WTC11 (cell line): Measurements from ENCODE around the gene DNAJC7. TPM values are rescaled to one million over a fixed set of nuclear protein-coding genes. Genes with fewer than 3 reads are reported as not detected.

Experiments
- ATAC-seq: fragments of 200-7000 bp; cut with Tn5 transposase; 2 replicates; pipeline ENCODE4 v1.10.0; 2021; ENCODE audit warnings: mild to moderate bottlenecking, moderate library complexity
- CTCF ChIA-PET: fragments of 300-600 bp; sonication (Branson Sonifier 250); formaldehyde crosslinking; loops from one replicate; lab custom pipeline; 2021; ENCODE audit warnings: antibody characterized with exemption; lab: Charles Lee
- POLR2A ChIA-PET: fragments of 350-600 bp; sonication (Branson Sonifier 250); formaldehyde crosslinking; loops from one replicate; lab custom pipeline; 2021; ENCODE audit warnings: antibody characterized with exemption; lab: Charles Lee
- DNase-seq: peaks from one replicate; pipeline ENCODE4 v3.0.0; 2021; ENCODE audit warnings: low spot score
- H3K27ac Mint-ChIP-seq: 2 replicates; pipeline ENCODE4 v1.8.0; 2021; ENCODE audit warnings: mixed read lengths
- H3K27me3 Mint-ChIP-seq: 2 replicates; pipeline ENCODE4 v1.8.0; 2021; ENCODE audit warnings: low read depth, mild to moderate bottlenecking, moderate library complexity, mixed read lengths
- H3K36me3 Mint-ChIP-seq: 2 replicates; pipeline ENCODE4 v1.8.0; 2021; ENCODE audit warnings: mixed read lengths
- H3K4me1 Mint-ChIP-seq: 2 replicates; pipeline ENCODE4 v1.8.0; 2022; ENCODE audit warnings: mixed read lengths
- H3K4me3 Mint-ChIP-seq: 2 replicates; pipeline ENCODE4 v1.8.0; 2021; ENCODE audit warnings: mild to moderate bottlenecking, moderate library complexity, mixed read lengths
- H3K9me3 Mint-ChIP-seq: 2 replicates; pipeline ENCODE4 v1.8.0; 2021; ENCODE audit warnings: mixed read lengths
- CREB1 ChIP-seq: sonication (generic); formaldehyde crosslinking; IDR thresholded peaks from 2 replicates; pipeline ENCODE4 v1.8.0; 2023; ENCODE audit warnings: mild to moderate bottlenecking, missing genetic modification reagents
- CREM ChIP-seq: sonication (generic); formaldehyde crosslinking; IDR thresholded peaks from 2 replicates; pipeline ENCODE4 v1.8.1; 2022; ENCODE audit warnings: mild to moderate bottlenecking, missing genetic modification reagents, moderate library complexity
- E2F1 ChIP-seq: sonication (generic); formaldehyde crosslinking; IDR thresholded peaks from 2 replicates; pipeline ENCODE4 v1.8.0; 2022; ENCODE audit warnings: mild to moderate bottlenecking, missing genetic modification reagents
- ELF4 ChIP-seq: sonication (generic); formaldehyde crosslinking; IDR thresholded peaks from 2 replicates; pipeline ENCODE4 v1.8.1; 2022; ENCODE audit warnings: low read depth, mild to moderate bottlenecking, moderate library complexity, missing genetic modification reagents
- ESRRA ChIP-seq: sonication (generic); formaldehyde crosslinking; IDR thresholded peaks from 2 replicates; pipeline ENCODE4 v1.8.1; 2022; ENCODE audit warnings: mild to moderate bottlenecking, missing genetic modification reagents, borderline replicate concordance
- GRHL2 ChIP-seq: fragments of 250-450 bp; sonication (Bioruptor Pico); IDR thresholded peaks from 2 replicates; pipeline ENCODE4 v1.8.0; 2022; ENCODE audit warnings: mild to moderate bottlenecking, moderate library complexity; ENCODE audit not compliant: insufficient replicate concordance, severe bottlenecking
- IRF2 ChIP-seq: sonication (generic); formaldehyde crosslinking; IDR thresholded peaks from 2 replicates; pipeline ENCODE4 v1.8.0; 2022; ENCODE audit warnings: low read depth, missing genetic modification reagents, borderline replicate concordance
- MXD4 ChIP-seq: fragments of 250-450 bp; sonication (Bioruptor Pico); IDR thresholded peaks from 2 replicates; pipeline ENCODE4 v1.8.0; 2021; ENCODE audit warnings: mild to moderate bottlenecking, moderate library complexity, borderline replicate concordance
- NFATC4 ChIP-seq: fragments of 250-450 bp; sonication (Bioruptor Pico); IDR thresholded peaks from 2 replicates; pipeline ENCODE4 v1.9.0; 2021; ENCODE audit warnings: mild to moderate bottlenecking
- NR2C2 ChIP-seq: sonication (generic); formaldehyde crosslinking; IDR thresholded peaks from 2 replicates; pipeline ENCODE4 v1.8.0; 2022; ENCODE audit warnings: mild to moderate bottlenecking, missing genetic modification reagents
- NR3C1 ChIP-seq: sonication (generic); formaldehyde crosslinking; conservative IDR thresholded peaks from 2 replicates; pipeline ENCODE4 v1.8.1; 2023; ENCODE audit warnings: low read depth, mild to moderate bottlenecking, missing genetic modification reagents
- RELA ChIP-seq: sonication (generic); formaldehyde crosslinking; IDR thresholded peaks from 2 replicates; pipeline ENCODE4 v1.8.1; 2022; ENCODE audit warnings: missing genetic modification reagents, mild to moderate bottlenecking, borderline replicate concordance
- SMAD3 ChIP-seq: sonication (generic); formaldehyde crosslinking; IDR thresholded peaks from 2 replicates; pipeline ENCODE4 v1.8.0; 2022; ENCODE audit warnings: missing genetic modification reagents, mild to moderate bottlenecking, borderline replicate concordance
- SP1 ChIP-seq: sonication (generic); formaldehyde crosslinking; conservative IDR thresholded peaks from 2 replicates; pipeline ENCODE4 v1.8.1; 2022; ENCODE audit warnings: missing genetic modification reagents
- ZNF121 ChIP-seq: sonication (generic); formaldehyde crosslinking; IDR thresholded peaks from 2 replicates; pipeline ENCODE4 v1.8.0; 2023; ENCODE audit warnings: missing genetic modification reagents
- ZNF138 ChIP-seq: sonication (generic); formaldehyde crosslinking; conservative IDR thresholded peaks from 2 replicates; pipeline ENCODE4 v1.8.1; 2022; ENCODE audit warnings: mild to moderate bottlenecking, moderate library complexity, missing genetic modification reagents
- ZNF263 ChIP-seq: sonication (generic); formaldehyde crosslinking; IDR thresholded peaks from 2 replicates; pipeline ENCODE4 v1.8.1; 2022; ENCODE audit warnings: low read depth, mild to moderate bottlenecking, moderate library complexity, missing genetic modification reagents
- ZNF317 ChIP-seq: sonication (generic); formaldehyde crosslinking; IDR thresholded peaks from 2 replicates; pipeline ENCODE4 v1.8.1; 2023; ENCODE audit warnings: low read depth, mild to moderate bottlenecking, moderate library complexity, missing genetic modification reagents, borderline replicate concordance
- ZNF512 ChIP-seq: sonication (generic); formaldehyde crosslinking; IDR thresholded peaks from 2 replicates; pipeline ENCODE4 v1.8.1; 2022; ENCODE audit warnings: missing genetic modification reagents, borderline replicate concordance
- ZNF671 ChIP-seq: fragments of 250-450 bp; sonication (Bioruptor Pico); IDR thresholded peaks from 2 replicates; pipeline ENCODE4 v1.8.0; 2021; ENCODE audit warnings: mild to moderate bottlenecking
- total RNA-seq: library from RNA; stranded (reverse); gene quantifications from 3 replicates; pipeline ENCODE4 v1.2.3, GENCODE V29; 2021
- TF ChIP-seq, protein P1 (sequence below): sonication (generic); formaldehyde crosslinking; IDR thresholded peaks from 2 replicates; pipeline ENCODE4 v1.8.1; 2023; ENCODE audit warnings: mild to moderate bottlenecking, missing genetic modification reagents, moderate library complexity
- TF ChIP-seq, protein P2 (sequence below): fragments of 250-450 bp; sonication (Bioruptor Pico); IDR thresholded peaks from 2 replicates; pipeline ENCODE4 v1.9.0; 2021; ENCODE audit warnings: moderate library complexity, mild to moderate bottlenecking, inconsistent platforms, borderline replicate concordance
- TF ChIP-seq, protein P3 (sequence below): sonication (generic); formaldehyde crosslinking; IDR thresholded peaks from 2 replicates; pipeline ENCODE4 v1.8.0; 2023; ENCODE audit warnings: missing genetic modification reagents
- TF ChIP-seq, protein P4 (sequence below): sonication (generic); formaldehyde crosslinking; IDR thresholded peaks from 2 replicates; pipeline ENCODE4 v1.8.1; 2023; ENCODE audit warnings: mild to moderate bottlenecking, missing genetic modification reagents, moderate library complexity
- TF ChIP-seq, protein P5 (sequence below): sonication (generic); formaldehyde crosslinking; IDR thresholded peaks from 2 replicates; pipeline ENCODE4 v1.8.0; 2022; ENCODE audit warnings: mild to moderate bottlenecking, missing genetic modification reagents

DNAJC7 gene
- total RNA-seq, 1 experiment from 2014 or later = 140 TPM

DNA sequence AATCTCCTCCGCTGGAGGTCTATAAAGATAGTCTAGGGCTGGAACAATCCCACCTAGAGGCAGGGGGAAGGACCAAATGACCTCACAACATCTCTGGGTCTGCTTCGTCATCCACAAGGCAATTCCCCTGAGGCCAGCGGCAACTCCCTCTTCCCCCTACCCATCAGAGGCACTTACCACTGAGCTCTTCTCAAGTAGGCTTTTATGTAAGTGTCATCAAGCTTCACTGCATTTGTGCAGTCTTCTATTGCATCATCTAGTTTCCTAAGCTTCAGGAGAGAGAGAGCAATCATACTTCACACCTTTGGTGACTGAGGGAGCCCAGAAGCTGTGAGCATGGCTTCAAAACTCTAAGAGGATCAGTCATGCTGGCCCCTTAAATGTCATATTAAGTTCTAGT is 29.6 kb downstream of the DNAJC7 start:
- ATAC-seq = no peak
- no peaks in the 10 kb centered on the region for H3K9me3 Mint-ChIP-seq
- H3K36me3 Mint-ChIP-seq = peaks cover 88% of the 10 kb centered on the region
- no peaks in the 10 kb centered on the region for H3K27me3 Mint-ChIP-seq
- no peak for TF ChIP-seq RELA
- TF ChIP-seq SMAD3 (CRISPR knock-in tag) = no peak
- no peak for TF ChIP-seq ZNF138 (CRISPR knock-in tag)
- no peak for TF ChIP-seq ELF4
- TF ChIP-seq NR3C1 (CRISPR knock-in tag) = no peak
- TF ChIP-seq ESRRA = no peak
- no peak for TF ChIP-seq ZNF317 (CRISPR knock-in tag)
- TF ChIP-seq, protein P1, sequence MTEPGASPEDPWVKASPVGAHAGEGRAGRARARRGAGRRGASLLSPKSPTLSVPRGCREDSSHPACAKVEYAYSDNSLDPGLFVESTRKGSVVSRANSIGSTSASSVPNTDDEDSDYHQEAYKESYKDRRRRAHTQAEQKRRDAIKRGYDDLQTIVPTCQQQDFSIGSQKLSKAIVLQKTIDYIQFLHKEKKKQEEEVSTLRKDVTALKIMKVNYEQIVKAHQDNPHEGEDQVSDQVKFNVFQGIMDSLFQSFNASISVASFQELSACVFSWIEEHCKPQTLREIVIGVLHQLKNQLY (CRISPR knock-in tag) = no peak
- TF ChIP-seq, protein P2, sequence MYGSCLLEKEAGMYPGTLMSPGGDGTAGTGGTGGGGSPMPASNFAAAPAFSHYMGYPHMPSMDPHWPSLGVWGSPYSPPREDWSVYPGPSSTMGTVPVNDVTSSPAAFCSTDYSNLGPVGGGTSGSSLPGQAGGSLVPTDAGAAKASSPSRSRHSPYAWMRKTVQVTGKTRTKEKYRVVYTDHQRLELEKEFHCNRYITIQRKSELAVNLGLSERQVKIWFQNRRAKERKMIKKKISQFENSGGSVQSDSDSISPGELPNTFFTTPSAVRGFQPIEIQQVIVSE = no peak
- no peak for TF ChIP-seq GRHL2 (CRISPR knock-in tag)
- TF ChIP-seq, protein P3, sequence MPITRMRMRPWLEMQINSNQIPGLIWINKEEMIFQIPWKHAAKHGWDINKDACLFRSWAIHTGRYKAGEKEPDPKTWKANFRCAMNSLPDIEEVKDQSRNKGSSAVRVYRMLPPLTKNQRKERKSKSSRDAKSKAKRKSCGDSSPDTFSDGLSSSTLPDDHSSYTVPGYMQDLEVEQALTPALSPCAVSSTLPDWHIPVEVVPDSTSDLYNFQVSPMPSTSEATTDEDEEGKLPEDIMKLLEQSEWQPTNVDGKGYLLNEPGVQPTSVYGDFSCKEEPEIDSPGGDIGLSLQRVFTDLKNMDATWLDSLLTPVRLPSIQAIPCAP (CRISPR knock-in tag) = no peak
- no peak for TF ChIP-seq MXD4
- no peak for TF ChIP-seq NFATC4
- TF ChIP-seq ZNF263 (CRISPR knock-in tag) = no peak
- TF ChIP-seq CREM = no peak
- no peak for TF ChIP-seq IRF2 (CRISPR knock-in tag)
- TF ChIP-seq, protein P4, sequence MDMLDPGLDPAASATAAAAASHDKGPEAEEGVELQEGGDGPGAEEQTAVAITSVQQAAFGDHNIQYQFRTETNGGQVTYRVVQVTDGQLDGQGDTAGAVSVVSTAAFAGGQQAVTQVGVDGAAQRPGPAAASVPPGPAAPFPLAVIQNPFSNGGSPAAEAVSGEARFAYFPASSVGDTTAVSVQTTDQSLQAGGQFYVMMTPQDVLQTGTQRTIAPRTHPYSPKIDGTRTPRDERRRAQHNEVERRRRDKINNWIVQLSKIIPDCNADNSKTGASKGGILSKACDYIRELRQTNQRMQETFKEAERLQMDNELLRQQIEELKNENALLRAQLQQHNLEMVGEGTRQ (CRISPR knock-in tag) = no peak
- TF ChIP-seq CREB1 (CRISPR knock-in tag) = no peak
- TF ChIP-seq, all 79 proteins: peak for 0
- Mint-ChIP-seq H3K4me3 (no peak overlapping the region), H3K27ac (no peak overlapping the region), H3K4me1 (no peaks in the 10 kb centered on the region)
- POLR2A ChIA-PET = no interaction called here
- CTCF ChIA-PET = interaction anchor here (1.1 kb wide), 1 partner anchor 22 kb away, joined by 3 read pairs; no protein-coding TSS in a partner anchor
- DNase-seq = no peak

GRCh38 chr17:41986634-41987033 is 30.6 kb downstream of the DNAJC7 start:
- POLR2A ChIA-PET = no interaction called here
- H3K9me3 Mint-ChIP-seq = 0 out of 2 replicates have a peak, but pooled peaks cover under 1% of the 10 kb centered on the region
- H3K27me3 Mint-ChIP-seq = no peaks in the 10 kb centered on the region
- DNase-seq (no peak), ATAC-seq (no peak)
- no peak overlapping the region for H3K27ac Mint-ChIP-seq
- TF ChIP-seq E2F1 (CRISPR knock-in tag) (no peak), SP1 (CRISPR knock-in tag) (no peak), NR2C2 (CRISPR knock-in tag) (no peak), ZNF512 (CRISPR knock-in tag) (no peak), ZNF121 (CRISPR knock-in tag) (no peak), ZNF671 (no peak)
- TF ChIP-seq, protein P5, sequence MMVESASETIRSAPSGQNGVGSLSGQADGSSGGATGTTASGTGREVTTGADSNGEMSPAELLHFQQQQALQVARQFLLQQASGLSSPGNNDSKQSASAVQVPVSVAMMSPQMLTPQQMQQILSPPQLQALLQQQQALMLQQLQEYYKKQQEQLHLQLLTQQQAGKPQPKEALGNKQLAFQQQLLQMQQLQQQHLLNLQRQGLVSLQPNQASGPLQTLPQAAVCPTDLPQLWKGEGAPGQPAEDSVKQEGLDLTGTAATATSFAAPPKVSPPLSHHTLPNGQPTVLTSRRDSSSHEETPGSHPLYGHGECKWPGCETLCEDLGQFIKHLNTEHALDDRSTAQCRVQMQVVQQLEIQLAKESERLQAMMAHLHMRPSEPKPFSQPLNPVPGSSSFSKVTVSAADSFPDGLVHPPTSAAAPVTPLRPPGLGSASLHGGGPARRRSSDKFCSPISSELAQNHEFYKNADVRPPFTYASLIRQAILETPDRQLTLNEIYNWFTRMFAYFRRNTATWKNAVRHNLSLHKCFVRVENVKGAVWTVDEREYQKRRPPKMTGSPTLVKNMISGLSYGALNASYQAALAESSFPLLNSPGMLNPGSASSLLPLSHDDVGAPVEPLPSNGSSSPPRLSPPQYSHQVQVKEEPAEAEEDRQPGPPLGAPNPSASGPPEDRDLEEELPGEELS (CRISPR knock-in tag) = no peak
- TF ChIP-seq, all 79 proteins: peak for 0
- CTCF ChIA-PET = no interaction called here
- no peaks in the 10 kb centered on the region for H3K4me1 Mint-ChIP-seq
- peaks cover 89% of the 10 kb centered on the region for H3K36me3 Mint-ChIP-seq
- no peak overlapping the region for H3K4me3 Mint-ChIP-seq
